AG09319 (cell line): ENCODE data around the gene RER1.

Source experiments
- DNase-seq: peaks from one replicate; pipeline ENCODE4 v3.0.0-alpha.2; 2010; ENCODE audit warnings: low read depth; ENCODE audit errors: extremely low read depth
- TF ChIP-seq, protein P1 (sequence below): IDR thresholded peaks from 2 replicates; pipeline ENCODE4 v1.5.1; 2011; ENCODE audit warnings: low read depth, mild to moderate bottlenecking, inconsistent platforms, low read length, moderate library complexity

RER1 gene

DNA sequence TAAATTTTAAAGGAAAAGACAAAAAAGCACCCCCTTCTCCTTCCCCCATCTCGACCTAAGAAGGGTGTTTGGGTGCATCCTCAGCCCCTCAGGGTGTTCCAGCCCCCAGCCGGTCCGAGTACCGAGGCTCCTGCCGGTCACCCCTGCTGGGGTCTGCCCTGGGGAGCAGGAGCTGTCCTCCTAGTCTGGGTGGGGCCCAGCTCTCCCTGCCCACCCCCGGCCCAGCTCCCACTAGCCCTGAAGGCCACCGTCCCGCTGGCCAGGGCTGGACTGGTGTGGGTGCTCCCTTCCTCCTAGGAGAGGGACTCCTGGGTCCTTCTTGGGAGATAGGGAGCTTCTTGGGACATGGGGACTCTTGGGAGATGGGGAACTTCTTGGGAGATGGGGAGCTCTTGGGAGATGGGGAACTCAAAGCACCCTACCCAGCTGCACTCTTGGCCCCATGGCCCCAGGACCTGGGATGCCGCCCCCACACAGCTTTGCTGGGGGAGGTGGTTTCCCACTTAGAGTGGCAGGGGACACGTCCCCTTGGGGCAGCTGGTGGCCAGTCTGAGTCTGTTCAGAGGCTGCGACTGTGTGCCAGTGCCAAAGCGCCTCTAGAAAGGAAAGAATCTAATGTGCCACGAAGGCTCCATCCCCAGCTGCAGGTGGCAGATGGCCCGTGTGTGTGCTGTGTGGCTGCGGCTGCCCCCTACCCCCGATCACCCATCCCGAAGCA lies 44.8 kb upstream of the RER1 start:
- no peak for DNase-seq
- TF ChIP-seq, protein P1, sequence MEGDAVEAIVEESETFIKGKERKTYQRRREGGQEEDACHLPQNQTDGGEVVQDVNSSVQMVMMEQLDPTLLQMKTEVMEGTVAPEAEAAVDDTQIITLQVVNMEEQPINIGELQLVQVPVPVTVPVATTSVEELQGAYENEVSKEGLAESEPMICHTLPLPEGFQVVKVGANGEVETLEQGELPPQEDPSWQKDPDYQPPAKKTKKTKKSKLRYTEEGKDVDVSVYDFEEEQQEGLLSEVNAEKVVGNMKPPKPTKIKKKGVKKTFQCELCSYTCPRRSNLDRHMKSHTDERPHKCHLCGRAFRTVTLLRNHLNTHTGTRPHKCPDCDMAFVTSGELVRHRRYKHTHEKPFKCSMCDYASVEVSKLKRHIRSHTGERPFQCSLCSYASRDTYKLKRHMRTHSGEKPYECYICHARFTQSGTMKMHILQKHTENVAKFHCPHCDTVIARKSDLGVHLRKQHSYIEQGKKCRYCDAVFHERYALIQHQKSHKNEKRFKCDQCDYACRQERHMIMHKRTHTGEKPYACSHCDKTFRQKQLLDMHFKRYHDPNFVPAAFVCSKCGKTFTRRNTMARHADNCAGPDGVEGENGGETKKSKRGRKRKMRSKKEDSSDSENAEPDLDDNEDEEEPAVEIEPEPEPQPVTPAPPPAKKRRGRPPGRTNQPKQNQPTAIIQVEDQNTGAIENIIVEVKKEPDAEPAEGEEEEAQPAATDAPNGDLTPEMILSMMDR: no peak

DNA sequence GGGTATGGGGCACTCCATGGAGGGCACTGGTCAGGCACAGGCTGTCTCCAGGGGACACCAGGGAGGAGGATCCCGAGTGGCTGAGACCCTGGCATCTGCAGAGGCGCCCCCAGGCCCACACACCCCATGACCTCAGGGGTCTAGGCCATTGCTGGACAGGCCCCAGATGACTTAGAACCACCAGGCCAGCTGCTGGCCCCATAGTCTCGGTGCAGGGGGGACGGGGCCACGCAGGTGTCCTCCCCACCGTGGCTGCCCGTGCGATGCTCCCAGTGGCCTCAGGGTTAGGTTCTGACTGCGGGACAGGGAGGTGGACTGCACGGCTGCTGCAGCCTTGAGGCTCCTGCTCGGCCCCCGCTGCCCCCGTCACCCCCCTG lies 44.2 kb upstream of the RER1 start:
- TF ChIP-seq, protein P1: no peak
- DNase-seq: no peak

DNA sequence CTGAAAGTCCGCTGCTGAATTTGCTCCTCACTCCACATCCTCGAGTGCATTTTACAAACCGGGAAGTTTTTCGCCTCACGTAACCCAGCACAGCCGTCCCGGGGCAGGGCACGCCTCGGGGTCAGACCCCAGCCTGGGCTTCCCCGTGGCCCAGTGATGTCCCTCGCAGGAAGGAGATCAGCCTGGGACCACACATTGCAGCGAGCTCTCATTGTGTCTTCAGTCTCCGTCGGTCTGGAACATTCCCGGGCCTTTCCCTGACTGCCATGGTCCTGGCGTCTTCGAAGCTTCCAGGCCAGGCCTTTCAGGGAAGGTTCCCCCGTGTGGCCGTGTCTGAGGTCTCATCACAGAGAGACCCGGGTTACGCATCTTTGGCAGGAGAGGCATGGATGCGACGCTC lies 43.7 kb upstream of the RER1 start:
- TF ChIP-seq, protein P1: no peak
- no peak for DNase-seq

DNA sequence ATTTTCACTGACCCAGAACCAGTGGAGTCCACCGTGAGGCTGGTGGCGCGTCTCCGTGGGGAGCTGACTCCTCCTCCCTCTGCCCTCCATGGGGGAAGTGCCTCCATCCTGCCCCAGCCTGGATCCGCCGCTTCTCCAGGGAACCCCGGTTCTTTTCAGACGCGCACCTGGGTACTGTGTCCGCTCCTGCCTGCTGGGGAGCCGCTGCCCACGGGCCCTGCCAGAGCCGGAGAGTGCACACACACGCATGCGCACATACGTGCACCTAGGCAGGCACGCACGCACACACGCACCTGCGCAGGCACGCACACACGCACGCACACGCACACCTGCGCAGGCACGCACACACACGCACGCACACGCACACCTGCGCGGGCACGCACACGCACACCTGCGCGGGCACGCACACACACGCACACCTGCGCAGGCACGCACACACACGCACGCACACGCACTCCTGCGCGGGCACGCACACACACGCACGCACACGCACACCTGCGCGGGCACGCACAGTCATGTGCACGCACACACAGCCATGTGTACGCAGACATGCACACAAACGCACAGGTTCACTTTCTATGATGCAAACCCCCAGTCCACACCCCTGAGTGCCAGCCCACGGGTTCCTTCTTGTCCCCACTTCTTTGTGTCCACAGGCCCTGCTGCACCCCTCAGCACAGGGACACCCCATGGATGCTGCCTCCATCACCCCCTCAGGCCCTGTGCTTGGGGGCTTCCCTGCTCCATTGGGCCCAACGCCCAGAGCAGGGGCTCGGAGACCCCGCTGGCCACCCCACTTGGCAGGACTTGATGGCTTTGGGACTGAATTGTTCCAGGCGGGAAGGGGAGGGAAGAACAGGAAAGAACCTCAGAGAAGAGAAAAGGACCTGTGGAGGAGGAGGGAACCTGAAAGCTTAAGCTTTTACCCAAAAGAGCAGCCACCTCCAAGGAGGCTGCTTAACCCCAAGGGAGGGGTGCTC lies 43.0 kb upstream of the RER1 start:
- TF ChIP-seq, protein P1: no peak
- no peak for DNase-seq

DNA sequence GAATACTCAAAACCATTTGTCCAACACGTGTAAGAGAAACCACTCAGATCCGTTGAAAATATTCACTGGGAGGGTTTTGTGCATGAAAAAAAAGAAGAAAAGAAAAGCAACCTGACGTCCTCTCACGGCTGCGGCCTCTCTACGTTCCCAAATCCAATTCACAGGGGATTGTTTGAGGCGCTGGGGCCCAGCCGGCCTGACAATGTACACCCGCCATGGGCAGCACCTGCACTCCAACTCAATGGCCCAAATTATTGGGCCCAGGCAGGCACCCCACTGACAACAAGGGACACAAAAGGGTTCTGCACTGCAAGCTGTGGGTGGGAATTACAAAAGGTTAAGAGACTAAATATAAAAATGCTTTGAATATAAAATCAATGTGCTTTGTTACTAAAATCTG lies 41.8 kb upstream of the RER1 start:
- DNase-seq: no peak
- TF ChIP-seq, protein P1: no peak

DNA sequence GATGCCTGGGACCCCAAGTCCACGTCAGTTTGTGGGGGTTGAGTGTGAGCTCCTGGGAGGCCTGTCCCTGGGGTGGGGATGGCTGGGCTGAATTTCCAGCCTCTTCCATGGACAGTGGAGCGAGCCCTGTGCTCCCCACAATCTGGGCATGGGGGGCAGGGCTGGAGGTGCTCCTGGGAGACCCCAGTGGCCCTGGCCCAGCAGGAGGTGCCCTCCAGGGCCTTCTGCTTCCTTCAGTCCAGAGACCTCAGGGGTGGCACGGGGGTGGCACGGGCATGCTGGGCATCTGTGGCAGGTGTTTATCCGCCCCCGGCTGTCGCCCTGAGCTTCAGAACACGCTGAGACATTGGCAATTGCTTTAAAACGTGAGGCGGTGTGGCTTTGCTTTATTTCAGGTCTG lies 41.1 kb upstream of the RER1 start:
- no peak for DNase-seq
- TF ChIP-seq, protein P1: no peak

DNA sequence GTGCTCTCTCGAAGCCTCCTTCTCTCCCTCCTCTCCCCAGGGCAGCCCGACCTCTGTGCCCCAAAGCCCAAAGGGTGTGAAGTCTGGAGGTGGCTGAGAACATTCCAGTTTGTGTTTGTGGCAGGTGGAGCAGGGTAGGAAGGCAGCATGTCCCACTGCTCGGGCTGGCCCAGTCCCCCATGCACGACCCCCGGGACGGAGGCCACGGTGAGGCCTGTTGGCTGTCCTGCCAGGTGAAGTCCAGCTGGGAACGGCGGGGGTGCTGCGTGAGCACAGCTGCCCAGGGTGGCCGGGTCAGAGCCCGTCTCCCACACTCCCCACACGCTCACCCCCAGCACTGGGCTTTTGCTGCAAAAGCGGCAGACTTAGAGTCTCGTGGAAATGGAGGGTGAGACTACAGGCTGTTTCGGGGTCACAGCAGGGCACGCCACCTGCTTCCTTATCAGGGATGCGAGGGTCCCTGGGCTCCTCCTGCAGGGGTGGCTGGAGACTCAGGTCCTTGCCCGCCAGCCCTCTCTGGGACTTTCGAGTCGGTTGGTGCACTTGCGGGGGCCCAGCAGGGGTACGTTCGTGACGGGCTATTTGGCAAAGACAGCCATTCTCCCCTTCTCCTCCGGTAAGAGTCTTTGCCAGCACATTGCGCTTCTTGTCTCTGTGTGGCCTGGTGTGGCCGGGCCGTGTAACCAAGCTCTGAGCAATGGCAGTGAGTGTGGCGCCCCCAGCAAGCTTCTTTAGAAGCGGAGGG lies 40.6 kb upstream of the RER1 start:
- DNase-seq: no peak
- TF ChIP-seq, protein P1: no peak
